GM23338 (cell line): ENCODE results near the gene CDIPT. TPM values are rescaled to one million over a fixed set of nuclear protein-coding genes. Genes with fewer than 3 reads are reported as not detected.

Experiments
- ATAC-seq: fragments of 200-7000 bp; cut with Tn5 transposase; 3 replicates; pipeline ENCODE4 v1.9.1; 2020
- DNase-seq: peaks from one replicate; pipeline ENCODE4 v3.0.0-alpha.2; 2015; ENCODE audit warnings: low spot score
- H2AFZ ChIP-seq: fragments of 200-600 bp; sonication (generic); 2 replicates; pipeline ENCODE4 v1.8.0; 2016; ENCODE audit warnings: antibody characterized with exemption, mild to moderate bottlenecking, moderate library complexity
- H3F3A ChIP-seq: fragments of 200-600 bp; sonication (generic); replicated peaks from 2 replicates; pipeline ENCODE4 v1.8.0; 2017; ENCODE audit warnings: antibody characterized with exemption, mixed run types, low read depth
- H3K27ac ChIP-seq: fragments of 200-600 bp; sonication (generic); 2 replicates; pipeline ENCODE4 v1.6.1; 2016; ENCODE audit warnings: low read depth
- H3K27me3 ChIP-seq: fragments of 200-600 bp; sonication (generic); 2 replicates; pipeline ENCODE4 v1.8.0; 2016; ENCODE audit warnings: mild to moderate bottlenecking, mixed run types, moderate library complexity; ENCODE audit not compliant: insufficient read depth
- H3K36me3 ChIP-seq: fragments of 200-600 bp; sonication (generic); 2 replicates; pipeline ENCODE4 v1.8.0; 2016; ENCODE audit warnings: mild to moderate bottlenecking; ENCODE audit not compliant: insufficient read depth
- H3K4me1 ChIP-seq: fragments of 200-600 bp; sonication (generic); 2 replicates; pipeline ENCODE4 v1.8.0; 2016; ENCODE audit warnings: mild to moderate bottlenecking, moderate library complexity; ENCODE audit not compliant: insufficient read depth
- H3K4me2 ChIP-seq: fragments of 200-600 bp; sonication (generic); 2 replicates; pipeline ENCODE4 v1.7.1; 2017; ENCODE audit warnings: mixed run types
- H3K4me3 ChIP-seq: fragments of 200-600 bp; sonication (generic); 2 replicates; pipeline ENCODE4 v1.6.1; 2016; ENCODE audit warnings: mixed run types
- H3K79me2 ChIP-seq: fragments of 200-600 bp; sonication (generic); replicated peaks from 2 replicates; pipeline ENCODE4 v1.8.0; 2017; ENCODE audit warnings: mild to moderate bottlenecking; ENCODE audit not compliant: insufficient read depth
- H3K9me2 ChIP-seq: fragments of 200-600 bp; sonication (generic); 2 replicates; pipeline ENCODE4 v1.8.0; 2017; ENCODE audit not compliant: insufficient read depth
- H4K20me1 ChIP-seq: fragments of 200-600 bp; sonication (generic); replicated peaks from 2 replicates; pipeline ENCODE4 v1.8.0; 2017; ENCODE audit warnings: mild to moderate bottlenecking; ENCODE audit not compliant: insufficient read depth
- H3K27ac Mint-ChIP-seq: 2 replicates; pipeline ENCODE4 v1.8.0; 2020; ENCODE audit warnings: inconsistent platforms, mild to moderate bottlenecking, moderate library complexity, mixed read lengths
- H3K27me3 Mint-ChIP-seq: 3 replicates; pipeline ENCODE4 v1.8.0; 2022; ENCODE audit warnings: low read depth, mild to moderate bottlenecking, moderate library complexity, mixed read lengths, inconsistent platforms; ENCODE audit not compliant: insufficient read depth, poor library complexity
- H3K36me3 Mint-ChIP-seq: 3 replicates; pipeline ENCODE4 v1.8.0; 2021; ENCODE audit warnings: low read depth, mild to moderate bottlenecking, inconsistent platforms, moderate library complexity, mixed read lengths
- H3K4me1 Mint-ChIP-seq: 3 replicates; pipeline ENCODE4 v1.8.0; 2020; ENCODE audit warnings: mild to moderate bottlenecking, inconsistent platforms, mixed read lengths
- H3K4me3 Mint-ChIP-seq: 3 replicates; pipeline ENCODE4 v1.8.0; 2021; ENCODE audit warnings: moderate library complexity, mild to moderate bottlenecking, inconsistent platforms, mixed read lengths
- H3K9me3 Mint-ChIP-seq: 3 replicates; pipeline ENCODE4 v1.8.0; 2020; ENCODE audit warnings: moderate library complexity, mild to moderate bottlenecking, inconsistent platforms, mixed read lengths
- CREB1 ChIP-seq: fragments of 250-450 bp; sonication (Bioruptor Pico); IDR thresholded peaks from 2 replicates; pipeline ENCODE4 v1.5.0; 2020; ENCODE audit warnings: low read depth, mild to moderate bottlenecking, moderate library complexity
- EZH2 ChIP-seq: fragments of 200-600 bp; sonication (generic); IDR thresholded peaks from one replicate; pipeline ENCODE4 v1.8.0; 2017; ENCODE audit warnings: antibody characterized with exemption, mild to moderate bottlenecking, low read depth; ENCODE audit not compliant: unreplicated experiment
- EZH2phosphoT487 ChIP-seq: fragments of 200-600 bp; sonication (generic); IDR thresholded peaks from one replicate; pipeline ENCODE4 v1.8.1; 2018; ENCODE audit warnings: antibody characterized with exemption; ENCODE audit not compliant: unreplicated experiment
- JUNB ChIP-seq: IDR thresholded peaks from one replicate; pipeline ENCODE4 v1.6.1; 2016; ENCODE audit warnings: antibody characterized with exemption; ENCODE audit not compliant: unreplicated experiment
- NANOG ChIP-seq: IDR thresholded peaks from 2 replicates; pipeline ENCODE4 v1.6.1; 2016; ENCODE audit warnings: antibody characterized with exemption, borderline replicate concordance
- POLR2AphosphoS5 ChIP-seq: IDR thresholded peaks from 2 replicates; pipeline ENCODE4 v1.6.1; 2016; ENCODE audit warnings: antibody characterized with exemption, low read depth
- STAT1 ChIP-seq: IDR thresholded peaks from one replicate; pipeline ENCODE4 v1.6.1; 2016; ENCODE audit warnings: antibody characterized with exemption; ENCODE audit not compliant: unreplicated experiment
- ZNF114 ChIP-seq: fragments of 250-450 bp; sonication (Bioruptor Pico); IDR thresholded peaks from 2 replicates; pipeline ENCODE4 v1.5.0; 2020; ENCODE audit warnings: mild to moderate bottlenecking, moderate library complexity
- ZNF331 ChIP-seq: fragments of 250-450 bp; sonication (Bioruptor Pico); IDR thresholded peaks from 2 replicates; pipeline ENCODE4 v1.5.0; 2020; ENCODE audit warnings: low read depth, mild to moderate bottlenecking, moderate library complexity
- polyA plus RNA-seq: library from polyadenylated mRNA; unstranded; fragments of >200 nt; fragmentation: Nextera tagmentation; extraction: Ambion mirVana; gene quantifications from 2 replicates; pipeline ENCODE4 v1.2.1, GENCODE V29; 2016
- total RNA-seq: library from RNA; depleted of rRNA; stranded (reverse); fragments of >200 nt; shearing (Covaris generic); gene quantifications from 2 replicates; pipeline ENCODE4 v1.2.3, GENCODE V29; 2014
- TF ChIP-seq, protein P1 (sequence below), 2 experiments: fragments of 200-600 bp in 1 of 2; sonication (generic) in 1 of 2; conservative IDR thresholded peaks; 2 replicates each; pipeline versions ENCODE4 v1.5.1 to v1.6.1; 2016 to 2017; ENCODE audit warnings: antibody characterized with exemption in 2 of 2, low read depth in 2 of 2, mild to moderate bottlenecking in 2 of 2, moderate library complexity in 1 of 2
- TF ChIP-seq, protein P2 (sequence below): fragments of 250-450 bp; sonication (Bioruptor Pico); IDR thresholded peaks from 2 replicates; pipeline ENCODE4 v1.5.0; 2020; ENCODE audit warnings: mild to moderate bottlenecking, moderate library complexity
- TF ChIP-seq, protein P3 (sequence below): IDR thresholded peaks from 2 replicates; pipeline ENCODE4 v1.6.1; 2016; ENCODE audit warnings: antibody characterized with exemption

Gene CDIPT
- total and polyA plus RNA-seq, 2 experiments from 2014 or later, result 36.2 to 78.1 TPM

DNA sequence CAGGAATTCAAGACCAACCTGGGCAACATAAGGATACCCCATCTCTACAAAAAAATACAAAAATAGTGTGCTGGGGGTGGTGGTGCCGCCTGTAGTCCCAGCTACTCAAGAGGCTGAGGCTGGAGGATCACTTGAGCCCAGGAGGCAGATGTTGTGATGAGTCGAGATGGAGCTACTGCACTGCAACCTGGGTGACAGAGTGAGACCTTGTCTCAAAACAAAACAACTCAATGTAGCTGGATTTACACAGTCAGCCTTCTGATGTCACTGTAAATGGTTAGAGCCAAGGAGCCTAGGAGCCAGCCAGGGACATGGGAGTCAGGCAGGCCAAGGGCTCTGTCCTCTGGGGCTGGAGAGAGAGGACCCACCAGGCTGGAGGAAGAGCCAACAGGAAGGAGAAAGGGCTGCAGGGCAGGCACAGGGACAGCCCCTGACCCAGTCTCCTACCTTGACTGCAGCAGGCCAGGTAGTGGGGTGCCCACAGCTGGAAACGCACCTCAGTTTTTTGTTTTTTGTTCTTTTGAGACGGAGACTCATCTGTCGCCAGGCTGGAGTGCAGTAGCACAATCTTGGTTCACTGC lies 8.4 kb downstream of the CDIPT start (continued):
- no peak for TF ChIP-seq CREB1 (CRISPR knock-in tag)
- no peak for TF ChIP-seq EZH2phosphoT487
- TF ChIP-seq, protein P1, sequence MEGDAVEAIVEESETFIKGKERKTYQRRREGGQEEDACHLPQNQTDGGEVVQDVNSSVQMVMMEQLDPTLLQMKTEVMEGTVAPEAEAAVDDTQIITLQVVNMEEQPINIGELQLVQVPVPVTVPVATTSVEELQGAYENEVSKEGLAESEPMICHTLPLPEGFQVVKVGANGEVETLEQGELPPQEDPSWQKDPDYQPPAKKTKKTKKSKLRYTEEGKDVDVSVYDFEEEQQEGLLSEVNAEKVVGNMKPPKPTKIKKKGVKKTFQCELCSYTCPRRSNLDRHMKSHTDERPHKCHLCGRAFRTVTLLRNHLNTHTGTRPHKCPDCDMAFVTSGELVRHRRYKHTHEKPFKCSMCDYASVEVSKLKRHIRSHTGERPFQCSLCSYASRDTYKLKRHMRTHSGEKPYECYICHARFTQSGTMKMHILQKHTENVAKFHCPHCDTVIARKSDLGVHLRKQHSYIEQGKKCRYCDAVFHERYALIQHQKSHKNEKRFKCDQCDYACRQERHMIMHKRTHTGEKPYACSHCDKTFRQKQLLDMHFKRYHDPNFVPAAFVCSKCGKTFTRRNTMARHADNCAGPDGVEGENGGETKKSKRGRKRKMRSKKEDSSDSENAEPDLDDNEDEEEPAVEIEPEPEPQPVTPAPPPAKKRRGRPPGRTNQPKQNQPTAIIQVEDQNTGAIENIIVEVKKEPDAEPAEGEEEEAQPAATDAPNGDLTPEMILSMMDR (conservative IDR thresholded peaks at IDR 0.05; ENCODE audit: low read depth in 2 of 2), result no peak
- no peak for TF ChIP-seq STAT1
- no peak for TF ChIP-seq NANOG
- no peak for TF ChIP-seq EZH2
- TF ChIP-seq POLR2AphosphoS5, result no peak

DNA sequence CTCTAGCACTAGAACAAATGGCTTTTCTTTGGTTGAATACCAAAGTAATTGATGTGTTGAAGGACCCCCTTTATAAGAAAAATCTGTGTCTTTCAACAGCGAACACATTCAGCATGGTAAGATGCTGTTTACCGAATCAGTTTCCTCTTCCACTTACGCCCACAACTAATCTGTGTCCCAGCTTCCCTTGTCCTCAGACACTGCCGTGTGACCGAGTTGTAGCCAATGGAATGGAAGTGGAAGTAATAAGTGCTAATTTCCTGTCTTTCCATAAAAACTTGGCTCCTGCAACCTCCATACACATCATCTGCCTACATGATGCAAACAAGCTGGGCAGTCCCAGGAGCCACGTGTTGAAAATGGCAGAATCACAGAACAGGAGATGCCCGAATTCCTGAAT lies 10.4 kb downstream of the CDIPT start:
- Mint-ChIP-seq H3K27ac (no peak overlapping the region), H3K4me3 (no peak overlapping the region), H3K4me1 (peaks cover 19% of the 10 kb centered on the region), H3K9me3 (no peaks in the 10 kb centered on the region; the same call in 2 of the 3 replicates), H3K27me3 (peaks cover 9% of the 10 kb centered on the region), H3K36me3 (no peaks in the 10 kb centered on the region; the same call in 2 of the 3 replicates)
- no peaks in the 10 kb centered on the region for H3K9me2 ChIP-seq
- no peaks in the 10 kb centered on the region for H3K4me1 ChIP-seq
- no peaks in the 10 kb centered on the region for H3K27me3 ChIP-seq
- no peaks in the 10 kb centered on the region for H3K36me3 ChIP-seq
- DNase-seq (no peak), ATAC-seq (no peak)
- no peaks in the 10 kb centered on the region for H3K79me2 ChIP-seq
- H3F3A ChIP-seq, result 0 out of 2 replicates have a peak, but pooled peaks cover 3% of the 10 kb centered on the region
- no peak overlapping the region for H3K4me3 ChIP-seq
- no peak overlapping the region for H3K4me2 ChIP-seq
- H4K20me1 ChIP-seq, result no peaks in the 10 kb centered on the region
- no peak overlapping the region for H2AFZ ChIP-seq
- H3K27ac ChIP-seq, result no peak overlapping the region
- TF ChIP-seq, protein P1 (conservative IDR thresholded peaks at IDR 0.05; ENCODE audit: low read depth in 2 of 2), result no peak
- no peak for TF ChIP-seq CREB1 (CRISPR knock-in tag)
- TF ChIP-seq EZH2phosphoT487, result no peak
- TF ChIP-seq STAT1, result no peak
- TF ChIP-seq, protein P2, sequence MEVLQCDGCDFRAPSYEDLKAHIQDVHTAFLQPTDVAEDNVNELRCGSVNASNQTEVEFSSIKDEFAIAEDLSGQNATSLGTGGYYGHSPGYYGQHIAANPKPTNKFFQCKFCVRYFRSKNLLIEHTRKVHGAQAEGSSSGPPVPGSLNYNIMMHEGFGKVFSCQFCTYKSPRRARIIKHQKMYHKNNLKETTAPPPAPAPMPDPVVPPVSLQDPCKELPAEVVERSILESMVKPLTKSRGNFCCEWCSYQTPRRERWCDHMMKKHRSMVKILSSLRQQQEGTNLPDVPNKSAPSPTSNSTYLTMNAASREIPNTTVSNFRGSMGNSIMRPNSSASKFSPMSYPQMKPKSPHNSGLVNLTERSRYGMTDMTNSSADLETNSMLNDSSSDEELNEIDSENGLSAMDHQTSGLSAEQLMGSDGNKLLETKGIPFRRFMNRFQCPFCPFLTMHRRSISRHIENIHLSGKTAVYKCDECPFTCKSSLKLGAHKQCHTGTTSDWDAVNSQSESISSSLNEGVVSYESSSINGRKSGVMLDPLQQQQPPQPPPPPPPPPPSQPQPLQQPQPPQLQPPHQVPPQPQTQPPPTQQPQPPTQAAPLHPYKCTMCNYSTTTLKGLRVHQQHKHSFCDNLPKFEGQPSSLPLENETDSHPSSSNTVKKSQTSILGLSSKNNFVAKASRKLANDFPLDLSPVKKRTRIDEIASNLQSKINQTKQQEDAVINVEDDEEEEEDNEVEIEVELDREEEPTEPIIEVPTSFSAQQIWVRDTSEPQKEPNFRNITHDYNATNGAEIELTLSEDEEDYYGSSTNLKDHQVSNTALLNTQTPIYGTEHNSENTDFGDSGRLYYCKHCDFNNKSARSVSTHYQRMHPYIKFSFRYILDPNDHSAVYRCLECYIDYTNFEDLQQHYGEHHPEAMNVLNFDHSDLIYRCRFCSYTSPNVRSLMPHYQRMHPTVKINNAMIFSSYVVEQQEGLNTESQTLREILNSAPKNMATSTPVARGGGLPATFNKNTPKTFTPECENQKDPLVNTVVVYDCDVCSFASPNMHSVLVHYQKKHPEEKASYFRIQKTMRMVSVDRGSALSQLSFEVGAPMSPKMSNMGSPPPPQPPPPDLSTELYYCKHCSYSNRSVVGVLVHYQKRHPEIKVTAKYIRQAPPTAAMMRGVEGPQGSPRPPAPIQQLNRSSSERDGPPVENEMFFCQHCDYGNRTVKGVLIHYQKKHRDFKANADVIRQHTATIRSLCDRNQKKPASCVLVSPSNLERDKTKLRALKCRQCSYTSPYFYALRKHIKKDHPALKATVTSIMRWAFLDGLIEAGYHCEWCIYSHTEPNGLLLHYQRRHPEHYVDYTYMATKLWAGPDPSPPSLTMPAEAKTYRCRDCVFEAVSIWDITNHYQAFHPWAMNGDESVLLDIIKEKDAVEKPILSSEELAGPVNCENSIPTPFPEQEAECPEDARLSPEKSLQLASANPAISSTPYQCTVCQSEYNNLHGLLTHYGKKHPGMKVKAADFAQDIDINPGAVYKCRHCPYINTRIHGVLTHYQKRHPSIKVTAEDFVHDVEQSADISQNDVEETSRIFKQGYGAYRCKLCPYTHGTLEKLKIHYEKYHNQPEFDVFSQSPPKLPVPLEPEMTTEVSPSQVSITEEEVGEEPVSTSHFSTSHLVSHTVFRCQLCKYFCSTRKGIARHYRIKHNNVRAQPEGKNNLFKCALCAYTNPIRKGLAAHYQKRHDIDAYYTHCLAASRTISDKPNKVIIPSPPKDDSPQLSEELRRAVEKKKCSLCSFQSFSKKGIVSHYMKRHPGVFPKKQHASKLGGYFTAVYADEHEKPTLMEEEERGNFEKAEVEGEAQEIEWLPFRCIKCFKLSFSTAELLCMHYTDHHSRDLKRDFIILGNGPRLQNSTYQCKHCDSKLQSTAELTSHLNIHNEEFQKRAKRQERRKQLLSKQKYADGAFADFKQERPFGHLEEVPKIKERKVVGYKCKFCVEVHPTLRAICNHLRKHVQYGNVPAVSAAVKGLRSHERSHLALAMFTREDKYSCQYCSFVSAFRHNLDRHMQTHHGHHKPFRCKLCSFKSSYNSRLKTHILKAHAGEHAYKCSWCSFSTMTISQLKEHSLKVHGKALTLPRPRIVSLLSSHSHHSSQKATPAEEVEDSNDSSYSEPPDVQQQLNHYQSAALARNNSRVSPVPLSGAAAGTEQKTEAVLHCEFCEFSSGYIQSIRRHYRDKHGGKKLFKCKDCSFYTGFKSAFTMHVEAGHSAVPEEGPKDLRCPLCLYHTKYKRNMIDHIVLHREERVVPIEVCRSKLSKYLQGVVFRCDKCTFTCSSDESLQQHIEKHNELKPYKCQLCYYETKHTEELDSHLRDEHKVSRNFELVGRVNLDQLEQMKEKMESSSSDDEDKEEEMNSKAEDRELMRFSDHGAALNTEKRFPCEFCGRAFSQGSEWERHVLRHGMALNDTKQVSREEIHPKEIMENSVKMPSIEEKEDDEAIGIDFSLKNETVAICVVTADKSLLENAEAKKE (CRISPR knock-in tag), result no peak
- TF ChIP-seq, protein P3, sequence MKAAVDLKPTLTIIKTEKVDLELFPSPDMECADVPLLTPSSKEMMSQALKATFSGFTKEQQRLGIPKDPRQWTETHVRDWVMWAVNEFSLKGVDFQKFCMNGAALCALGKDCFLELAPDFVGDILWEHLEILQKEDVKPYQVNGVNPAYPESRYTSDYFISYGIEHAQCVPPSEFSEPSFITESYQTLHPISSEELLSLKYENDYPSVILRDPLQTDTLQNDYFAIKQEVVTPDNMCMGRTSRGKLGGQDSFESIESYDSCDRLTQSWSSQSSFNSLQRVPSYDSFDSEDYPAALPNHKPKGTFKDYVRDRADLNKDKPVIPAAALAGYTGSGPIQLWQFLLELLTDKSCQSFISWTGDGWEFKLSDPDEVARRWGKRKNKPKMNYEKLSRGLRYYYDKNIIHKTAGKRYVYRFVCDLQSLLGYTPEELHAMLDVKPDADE, result no peak
- TF ChIP-seq ZNF114, result no peak
- no peak for TF ChIP-seq EZH2
- no peak for TF ChIP-seq JUNB
- no peak for TF ChIP-seq ZNF331 (CRISPR knock-in tag)
